B cell (primary cell): ENCODE results near the gene REM2. TPM values are rescaled to one million over a fixed set of nuclear protein-coding genes. Genes with fewer than 3 reads are reported as not detected.

ENCODE experiments used
- ATAC-seq: fragments of 200-7000 bp; cut with Tn5 transposase; one replicate; pipeline ENCODE4 v1.10.0; 2021; ENCODE audit warnings: low read depth, mild to moderate bottlenecking, moderate number of reproducible peaks, moderate library complexity
- CTCF ChIA-PET: fragments of 350-600 bp; sonication (Branson Sonifier 250); formaldehyde crosslinking; loops from one replicate; lab custom pipeline; 2021; ENCODE audit warnings: antibody characterized with exemption, inconsistent platforms; lab: Charles Lee
- POLR2A ChIA-PET: fragments of 350-600 bp; sonication (Branson Sonifier 250); formaldehyde crosslinking; loops from one replicate; lab custom pipeline; 2021; ENCODE audit warnings: antibody characterized with exemption; lab: Charles Lee
- DNase-seq: peaks from one replicate; pipeline ENCODE4 v3.0.0; 2013
- H2AFZ ChIP-seq: 2 replicates; pipeline ENCODE4 v1.6.1; 2012; ENCODE audit warnings: mild to moderate bottlenecking, low read depth, low read length; ENCODE audit not compliant: insufficient read depth, poor library complexity, severe bottlenecking
- H3K27ac ChIP-seq, 2 donors: 1 replicate in 1 of 2; 2 replicates in 1 of 2; pipeline ENCODE4 v1.5.1; 2012 to 2013; ENCODE audit warnings: low read length in 2 of 2, mild to moderate bottlenecking in 2 of 2, moderate library complexity in 1 of 2
- H3K27me3 ChIP-seq, 4 experiments: fragments of 200-600 bp in 1 of 4; sonication (generic) in 1 of 4; replicated peaks in 1 of 4; 1 replicate in 2 of 4; 2 replicates in 2 of 4; pipeline versions ENCODE4 v1.6.1 to v1.7.0; 2013 to 2016; ENCODE audit warnings: low read length in 3 of 4, mild to moderate bottlenecking in 2 of 4, mixed read lengths in 1 of 4, moderate library complexity in 1 of 4; ENCODE audit not compliant: insufficient read depth in 4 of 4, control insufficient read depth in 3 of 4; ENCODE audit errors: control extremely low read depth in 1 of 4
- H3K36me3 ChIP-seq, 2 experiments: replicated peaks in 1 of 2; 1 replicate in 1 of 2; 2 replicates in 1 of 2; pipeline versions ENCODE4 v1.6.1 to v1.7.1; 2013; ENCODE audit warnings: low read length in 1 of 2; ENCODE audit not compliant: insufficient read depth in 2 of 2, control insufficient read depth in 1 of 2; ENCODE audit errors: control extremely low read depth in 1 of 2, extremely low read depth in 1 of 2
- H3K4me1 ChIP-seq, 2 donors: fragments of 200-600 bp in 1 of 2; sonication (generic) in 1 of 2; 1 replicate in 1 of 2; 2 replicates in 1 of 2; pipeline versions ENCODE4 v1.5.1 to v1.6.1; 2013 to 2017; ENCODE audit warnings: low read length in 2 of 2; ENCODE audit not compliant: control insufficient read depth in 2 of 2, insufficient read depth in 2 of 2
- H3K4me2 ChIP-seq: replicated peaks from 2 replicates; pipeline ENCODE3; 2012; ENCODE audit warnings: mild to moderate bottlenecking, low read depth, low read length; ENCODE audit not compliant: poor library complexity, severe bottlenecking
- H3K4me3 ChIP-seq, 5 experiments: fragments of 200-600 bp in 1 of 5; sonication (generic) in 1 of 5; 1 replicate in 3 of 5; 2 replicates in 2 of 5; pipeline versions ENCODE4 v1.5.1 to v1.7.0; 2011 to 2016; ENCODE audit warnings: low read length in 4 of 5, mild to moderate bottlenecking in 4 of 5, low read depth in 2 of 5, control low read depth in 1 of 5, moderate library complexity in 1 of 5; ENCODE audit not compliant: insufficient read depth in 1 of 5; ENCODE audit errors: control extremely low read depth in 1 of 5, extremely low read depth in 1 of 5
- H3K79me2 ChIP-seq: fragments of 200-600 bp; sonication (generic); one replicate; pipeline ENCODE4 v1.6.0; 2016; ENCODE audit warnings: low read length; ENCODE audit not compliant: control insufficient read depth, insufficient read depth
- H3K9ac ChIP-seq: fragments of 200-600 bp; sonication (generic); 2 replicates; pipeline ENCODE4 v1.6.1; 2017; ENCODE audit warnings: mild to moderate bottlenecking, low read length, moderate library complexity
- H3K9me3 ChIP-seq, 3 donors: one replicate each; pipeline versions ENCODE4 v1.6.1 to v1.7.1; 2013; ENCODE audit warnings: low read length in 2 of 3; ENCODE audit not compliant: control insufficient read depth in 2 of 3, insufficient read depth in 1 of 3; ENCODE audit errors: control extremely low read depth in 1 of 3
- H4K20me1 ChIP-seq: 2 replicates; pipeline ENCODE4 v1.6.0; 2012; ENCODE audit warnings: mild to moderate bottlenecking, low read length; ENCODE audit not compliant: insufficient read depth, control insufficient read depth, poor library complexity, severe bottlenecking
- H3K27ac Mint-ChIP-seq: one replicate; pipeline ENCODE4 v1.8.0; 2021; ENCODE audit warnings: mixed read lengths
- H3K27me3 Mint-ChIP-seq: one replicate; pipeline ENCODE4 v1.8.0; 2021; ENCODE audit warnings: mixed read lengths
- H3K4me1 Mint-ChIP-seq: one replicate; pipeline ENCODE4 v1.8.0; 2021; ENCODE audit warnings: mixed read lengths
- H3K4me3 Mint-ChIP-seq: one replicate; pipeline ENCODE4 v1.8.0; 2021; ENCODE audit warnings: mixed read lengths
- H3K9me3 Mint-ChIP-seq: one replicate; pipeline ENCODE4 v1.8.0; 2022; ENCODE audit warnings: mixed read lengths; ENCODE audit not compliant: insufficient read depth
- CTCF ChIP-seq: fragments of 200-600 bp; IDR thresholded peaks from one replicate; pipeline ENCODE4 v1.8.0; 2022; ENCODE audit warnings: antibody characterized with exemption, mild to moderate bottlenecking
- EZH2 ChIP-seq: IDR thresholded peaks from 2 replicates; pipeline ENCODE4 v1.6.1; 2012; ENCODE audit warnings: borderline replicate concordance, low read depth, mild to moderate bottlenecking, moderate library complexity, low read length; ENCODE audit not compliant: insufficient read depth, poor library complexity, severe bottlenecking
- WGBS: methylation state at CpG from one replicate; pipeline ENCODE4 v1.1.5; 2013; ENCODE audit warnings: missing lambda C conversion rate; ENCODE audit not compliant: insufficient coverage; 5-methylcytosine and 5-hydroxymethylcytosine counted together
- intact Hi-C: fragments of 100-400 bp; cut with micrococcal nuclease; formaldehyde crosslinking; loops from one replicate; pipeline ENCODE4 v1.10.0; 2022
- polyA plus RNA-seq: library from polyadenylated mRNA; depleted of rRNA; stranded (reverse); fragments of >200 nt; gene quantifications from 2 replicates; pipeline ENCODE4 v1.2.3, GENCODE V29; 2012
- total RNA-seq, 2 donors: library from RNA; stranded (reverse); fragments of 120-200 nt in 1 of 2; gene quantifications; 1 replicate in 1 of 2; 2 replicates in 1 of 2; pipeline versions ENCODE4 v1.2.3 to v1.2.4, GENCODE V29; 2013 to 2022

REM2 gene
- total and polyA plus RNA-seq, 2 donors (not counting 1 experiment from before 2014, with no cell fraction given), result 5.6 to 12.9 TPM

- no peaks in the 10 kb centered on the region for H3K36me3 ChIP-seq
- no peak overlapping the region for H3K4me2 ChIP-seq
- no peak overlapping the region for H3K9ac ChIP-seq
- no peak for TF ChIP-seq CTCF
- no peak for TF ChIP-seq EZH2
- no peak overlapping the region for H3K4me3 ChIP-seq
- H3K4me1 Mint-ChIP-seq, result peaks cover 6% of the 10 kb centered on the region
- intact Hi-C loops, result no loop called here
- POLR2A ChIA-PET, result interaction anchor here (0.6 kb wide), 1 partner anchor 306 kb away, joined by 8 read pairs; no protein-coding TSS in a partner anchor
- ATAC-seq, result no peak
- WGBS, result 95% methylated on average over 14 of the region's 19 CpGs
- peaks cover 0 to 19% (median 0%) of the 10 kb centered on the region in 4 experiments for H3K27me3 ChIP-seq
- H3K4me3 Mint-ChIP-seq, result no peak overlapping the region
- no peak overlapping the region for H3K27ac ChIP-seq
- no peak for DNase-seq
- peaks cover 0 to 8% of the 10 kb centered on the region in 2 donors for H3K4me1 ChIP-seq
- H3K9me3 ChIP-seq, result no peaks in the 10 kb centered on the region
- no peak overlapping the region for H3K27ac Mint-ChIP-seq
- peaks cover 10% of the 10 kb centered on the region for H3K27me3 Mint-ChIP-seq
- H4K20me1 ChIP-seq, result no peaks in the 10 kb centered on the region
- CTCF ChIA-PET, result interaction anchor here (0.8 to 12.0 kb wide), 10 partner anchors 10 to 360 kb away, joined by 3 to 207 read pairs (median 34); partner anchors contain the start of genes MMP14, MRPL52 and OXA1L
- H3K9me3 Mint-ChIP-seq, result no peaks in the 10 kb centered on the region
- H3K79me2 ChIP-seq, result no peaks in the 10 kb centered on the region
- H2AFZ ChIP-seq, result no peak overlapping the region
These were observed 33.7 kb upstream of the REM2 start for GRCh38 chr14:22849212-22849819.
